IMR-90 (cell line): ENCODE measurements around the gene DCC. TPM values are rescaled to one million over a fixed set of nuclear protein-coding genes. Genes with fewer than 3 reads are reported as not detected.

Experiments used
- ATAC-seq: fragments of 200-7000 bp; cut with Tn5 transposase; 2 replicates; pipeline ENCODE4 v1.9.1; 2020; ENCODE audit warnings: low read depth, mild to moderate bottlenecking, moderate library complexity
- BruUV-seq: library from RNA; stranded (reverse); fragments of 400-500 nt; replicated peaks from 2 replicates; lab custom pipeline; 2021; lab: Mats Ljungman, UMichigan
- CTCF ChIA-PET: fragments of 300-600 bp; formaldehyde crosslinking; extraction: SDS; loops from one replicate; lab custom pipeline; 2021; ENCODE audit warnings: antibody characterized with exemption; lab: Yijun Ruan, JAX
- POLR2A ChIA-PET: fragments of 300-600 bp; sonication (Branson Sonifier 250); formaldehyde crosslinking; loops from one replicate; lab custom pipeline; 2022; ENCODE audit warnings: antibody characterized with exemption; ENCODE audit not compliant: unreplicated experiment; lab: Charles Lee
- DNase-seq: peaks from one replicate; pipeline ENCODE4 v3.0.0; 2013
- H2AFZ ChIP-seq: replicated peaks from 2 replicates; pipeline ENCODE3; 2013; ENCODE audit warnings: low read length, mild to moderate bottlenecking; ENCODE audit not compliant: poor library complexity
- H2AK5ac ChIP-seq: 2 replicates; pipeline ENCODE4 v1.6.1; 2013; ENCODE audit warnings: low read depth, low read length, inconsistent platforms
- H2AK9ac ChIP-seq: replicated peaks from 2 replicates; pipeline ENCODE3; 2013; ENCODE audit warnings: mild to moderate bottlenecking, low read depth, low read length, moderate library complexity; ENCODE audit not compliant: poor library complexity
- H2BK120ac ChIP-seq: 2 replicates; pipeline ENCODE4 v1.6.1; 2013; ENCODE audit warnings: low read depth, low read length, inconsistent platforms
- H2BK15ac ChIP-seq: 3 replicates; pipeline ENCODE4 v1.6.1; 2013; ENCODE audit warnings: low read depth, low read length, inconsistent platforms
- H2BK20ac ChIP-seq: 2 replicates; pipeline ENCODE4 v1.6.1; 2013; ENCODE audit warnings: low read depth, mild to moderate bottlenecking, inconsistent platforms, low read length, moderate library complexity
- H2BK5ac ChIP-seq: 2 replicates; pipeline ENCODE4 v1.6.1; 2013; ENCODE audit warnings: mild to moderate bottlenecking, low read depth, low read length, inconsistent platforms; ENCODE audit not compliant: poor library complexity, severe bottlenecking
- H3K14ac ChIP-seq: replicated peaks from 2 replicates; pipeline ENCODE4 v1.6.1; 2013; ENCODE audit warnings: low read depth, low read length, inconsistent platforms
- H3K18ac ChIP-seq: 2 replicates; pipeline ENCODE4 v1.6.1; 2013; ENCODE audit warnings: low read depth, low read length, control low read depth
- H3K23ac ChIP-seq: 2 replicates; pipeline ENCODE4 v1.6.1; 2013; ENCODE audit warnings: low read depth, low read length, inconsistent platforms
- H3K27ac ChIP-seq: 2 replicates; pipeline ENCODE4 v1.5.1; 2013; ENCODE audit warnings: mild to moderate bottlenecking, control low read depth, low read length; ENCODE audit not compliant: insufficient read depth
- H3K27me3 ChIP-seq: 2 replicates; pipeline ENCODE4 v1.6.1; 2013; ENCODE audit warnings: low read length; ENCODE audit not compliant: control insufficient read depth, insufficient read depth
- H3K36me3 ChIP-seq: 2 replicates; pipeline ENCODE4 v1.6.1; 2013; ENCODE audit warnings: low read length, mixed read lengths; ENCODE audit not compliant: control insufficient read depth, insufficient read depth
- H3K4ac ChIP-seq: 2 replicates; pipeline ENCODE4 v1.6.1; 2013; ENCODE audit warnings: low read depth, low read length, inconsistent platforms
- H3K4me1 ChIP-seq: 2 replicates; pipeline ENCODE4 v1.6.1; 2013; ENCODE audit warnings: low read length, mixed read lengths; ENCODE audit not compliant: control insufficient read depth, insufficient read depth
- H3K4me2 ChIP-seq: 2 replicates; pipeline ENCODE4 v1.6.1; 2013; ENCODE audit warnings: low read depth, mild to moderate bottlenecking, control low read depth, low read length, moderate library complexity
- H3K4me3 ChIP-seq: 2 replicates; pipeline ENCODE4 v1.5.1; 2013; ENCODE audit warnings: low read depth, mild to moderate bottlenecking, control low read depth, low read length, moderate library complexity; ENCODE audit not compliant: insufficient read depth
- H3K56ac ChIP-seq: 2 replicates; pipeline ENCODE4 v1.6.1; 2013; ENCODE audit warnings: low read length, inconsistent platforms; ENCODE audit not compliant: insufficient read depth; ENCODE audit errors: extremely low read depth
- H3K79me1 ChIP-seq, 2 experiments: 2 replicates each; pipeline ENCODE4 v1.6.1; 2013; ENCODE audit warnings: low read length in 2 of 2, inconsistent platforms in 1 of 2, low read depth in 1 of 2
- H3K9ac ChIP-seq: 2 replicates; pipeline ENCODE4 v1.6.1; 2013; ENCODE audit warnings: low read depth, low read length, control low read depth
- H3K9me1 ChIP-seq: 2 replicates; pipeline ENCODE4 v1.6.1; 2013; ENCODE audit warnings: low read length, inconsistent platforms; ENCODE audit not compliant: insufficient read depth
- H3K9me3 ChIP-seq: 2 replicates; pipeline ENCODE4 v1.6.1; 2013; ENCODE audit warnings: low read length; ENCODE audit not compliant: control insufficient read depth, insufficient read depth
- H4K20me1 ChIP-seq: 2 replicates; pipeline ENCODE4 v1.6.1; 2013; ENCODE audit warnings: low read length, inconsistent platforms; ENCODE audit not compliant: insufficient read depth
- H4K5ac ChIP-seq: 2 replicates; pipeline ENCODE4 v1.6.1; 2013; ENCODE audit warnings: mild to moderate bottlenecking, low read depth, low read length, control low read depth
- H4K8ac ChIP-seq, 2 experiments: 2 replicates each; pipeline ENCODE4 v1.6.1; 2013; ENCODE audit warnings: low read depth in 2 of 2, low read length in 2 of 2, control low read depth in 1 of 2, inconsistent platforms in 1 of 2
- H4K91ac ChIP-seq: 2 replicates; pipeline ENCODE4 v1.6.1; 2013; ENCODE audit warnings: low read depth, low read length, inconsistent platforms; ENCODE audit not compliant: insufficient read depth
- MAFK ChIP-seq: IDR thresholded peaks from 2 replicates; pipeline ENCODE4 v1.6.1; 2012; ENCODE audit warnings: low read depth, low read length, improper control_type of control experiment
- MAZ ChIP-seq: IDR thresholded peaks from 2 replicates; pipeline ENCODE4 v1.6.1; 2012; ENCODE audit warnings: low read depth, mild to moderate bottlenecking, low read length, improper control_type of control experiment, moderate library complexity, borderline replicate concordance
- RFX5 ChIP-seq: IDR thresholded peaks from 2 replicates; pipeline ENCODE4 v1.8.0; 2012; ENCODE audit warnings: low read depth, mild to moderate bottlenecking, low read length, moderate library complexity
- WGBS, 2 experiments: methylation state at CpG; one replicate each; pipeline versions ENCODE4 v1.1.5 to v1.1.7; 2013; ENCODE audit warnings: missing lambda C conversion rate in 2 of 2; ENCODE audit not compliant: insufficient read length in 1 of 2; ENCODE audit errors: extremely low coverage in 2 of 2; 5-methylcytosine and 5-hydroxymethylcytosine counted together
- dilution Hi-C: fragments of 300-500 bp; cut with HindIII; formaldehyde crosslinking; loops from one replicate; pipeline ENCODE4 v1.14.3; 2018; ENCODE audit warnings: low sequenced_read_pairs; ENCODE audit not compliant: unreplicated experiment
- in situ Hi-C: fragments of 300-500 bp; cut with MboI; formaldehyde crosslinking; loops from 3 replicates; pipeline ENCODE4 v1.14.3; 2019; ENCODE audit warnings: low sequenced_read_pairs, inconsistent platforms, mixed read lengths
- intact Hi-C: fragments of 100-400 bp; cut with micrococcal nuclease; formaldehyde crosslinking; loops from 2 replicates; pipeline ENCODE4 v1.10.0; 2022
- polyA plus RNA-seq, 3 experiments: library from polyadenylated mRNA; depleted of rRNA; stranded (reverse); fragments of >200 nt; gene quantifications; 2 replicates each; pipeline ENCODE4 v1.2.3, GENCODE V29; 2012; ENCODE audit warnings: low replicate concordance in 1 of 3
- total RNA-seq: library from RNA; depleted of rRNA; stranded (reverse); fragments of >200 nt; gene quantifications from 2 replicates; pipeline ENCODE4 v1.2.3, GENCODE V29; 2012

Gene DCC
- total and polyA plus RNA-seq, 2 of the 4 experiments (the other 2 are of a cell fraction), result 0.31 to 0.54 TPM

DNA sequence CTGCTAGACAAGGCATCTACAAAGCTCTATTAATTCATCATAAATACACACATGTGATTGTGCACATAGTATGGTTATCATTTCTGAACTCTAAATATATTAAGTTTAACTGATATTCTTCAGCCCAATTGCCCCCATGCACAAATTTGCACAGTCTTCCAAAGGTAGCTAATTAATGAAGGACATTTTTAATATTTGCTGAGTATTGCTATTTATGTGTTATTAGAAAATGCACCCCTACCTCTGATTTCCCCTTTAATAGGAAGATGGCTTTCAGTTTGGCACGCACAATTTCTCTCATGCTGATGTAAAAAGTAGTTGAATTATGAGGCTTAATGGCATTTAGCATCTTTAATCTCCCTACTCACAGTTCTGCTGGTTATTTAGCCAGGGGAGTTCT, 242.1 kb downstream of the DCC start:
- no peak for ATAC-seq
- no peak overlapping the region for H2AK5ac ChIP-seq
- H4K5ac ChIP-seq, result no peak overlapping the region
- POLR2A ChIA-PET, result no interaction called here
- no peak overlapping the region for H2BK15ac ChIP-seq
- no peaks in the 10 kb centered on the region for H3K9me1 ChIP-seq
- no peak overlapping the region for H3K14ac ChIP-seq
- H3K9ac ChIP-seq, result no peak overlapping the region
- H3K36me3 ChIP-seq, result no peaks in the 10 kb centered on the region
- H3K9me3 ChIP-seq, result no peaks in the 10 kb centered on the region; the same call in 1 of the 2 replicates
- no peak overlapping the region for H2BK120ac ChIP-seq
- no CpG with 5 or more reads among the region's 1 CpG for WGBS, 2 experiments
- H4K8ac ChIP-seq, result no peak overlapping the region
- H3K27me3 ChIP-seq, result no peaks in the 10 kb centered on the region
- dilution Hi-C loops (no loop called here), intact Hi-C loops (no loop called here), in situ Hi-C loops (no loop called here)
- H3K23ac ChIP-seq, result no peak overlapping the region
- H4K20me1 ChIP-seq, result no peaks in the 10 kb centered on the region
- H2AK9ac ChIP-seq, result no peak overlapping the region
- H4K91ac ChIP-seq, result no peak overlapping the region
- H2BK20ac ChIP-seq, result no peak overlapping the region
- no peaks in the 10 kb centered on the region for H3K79me1 ChIP-seq
- no peaks in the 10 kb centered on the region for H3K4me1 ChIP-seq
- H3K4me3 ChIP-seq, result no peak overlapping the region
- TF ChIP-seq MAFK (peak; percentile 42; the same call in 1 of the 2 replicates), MAZ (no peak), RFX5 (no peak)
- H2AFZ ChIP-seq, result no peak overlapping the region
- CTCF ChIA-PET, result interaction anchor here (1.3 kb wide), 1 partner anchor 16 kb away, joined by 3 read pairs; no protein-coding TSS in a partner anchor
- H3K4ac ChIP-seq, result no peak overlapping the region
- no peak for DNase-seq
- BruUV-seq, result no TSS peak
- H3K4me2 ChIP-seq, result no peak overlapping the region
- no peak overlapping the region for H2BK5ac ChIP-seq
- H3K27ac ChIP-seq, result no peak overlapping the region
- no peak overlapping the region for H3K18ac ChIP-seq
- H3K56ac ChIP-seq, result no peak overlapping the region
